Tibial nerve (tissue), 4 donors: Measurements from ENCODE around the gene ATP8A2. TPM values are rescaled to one million over a fixed set of nuclear protein-coding genes. Genes with fewer than 3 reads are reported as not detected.

Experiments
- DNase-seq, 2 donors: peaks; one replicate each; pipeline ENCODE4 v3.0.0-alpha.2; 2019; ENCODE audit warnings: low spot score in 2 of 2
- H3K27ac ChIP-seq, 4 donors: fragments of 200-600 bp; sonication (generic) in 3 of 4; one replicate each; pipeline ENCODE4 v1.5.1; 2017 to 2019; ENCODE audit warnings: mild to moderate bottlenecking in 1 of 4
- H3K27me3 ChIP-seq, 2 donors: fragments of 200-600 bp; sonication (generic) in 1 of 2; one replicate each; pipeline versions ENCODE4 v1.5.1 to v1.6.0; 2017 to 2019
- H3K36me3 ChIP-seq, 3 donors: fragments of 200-600 bp; sonication (generic); one replicate each; pipeline ENCODE4 v1.5.1; 2018 to 2019
- H3K4me1 ChIP-seq, 4 donors: fragments of 200-600 bp; sonication (generic) in 3 of 4; one replicate each; pipeline ENCODE4 v1.5.1; 2017 to 2019
- H3K4me3 ChIP-seq, 4 donors: fragments of 200-600 bp; sonication (generic) in 3 of 4; one replicate each; pipeline ENCODE4 v1.5.1; 2017 to 2019; ENCODE audit warnings: mild to moderate bottlenecking in 1 of 4, moderate library complexity in 1 of 4
- H3K9me3 ChIP-seq, 4 donors: fragments of 200-600 bp; sonication (generic) in 3 of 4; one replicate each; pipeline ENCODE4 v1.5.1; 2017 to 2019
- CTCF ChIP-seq, 5 experiments: fragments of 200-600 bp in 3 of 5; fragments of 450-650 bp in 2 of 5; sonication (generic) in 3 of 5; IDR thresholded peaks; one replicate each; pipeline ENCODE4 v1.5.1; 2016 to 2019; ENCODE audit warnings: antibody characterized with exemption in 5 of 5, mild to moderate bottlenecking in 3 of 5, moderate library complexity in 2 of 5
- EP300 ChIP-seq, 2 donors: sonication (generic); formaldehyde crosslinking; IDR thresholded peaks; one replicate each; pipeline ENCODE4 v1.6.1; 2017; ENCODE audit warnings: antibody characterized with exemption in 2 of 2, mild to moderate bottlenecking in 1 of 2
- POLR2A ChIP-seq, 2 donors: fragments of 450-650 bp; IDR thresholded peaks; one replicate each; pipeline ENCODE4 v1.6.1; 2017; ENCODE audit warnings: antibody characterized with exemption in 2 of 2, mild to moderate bottlenecking in 2 of 2, moderate library complexity in 2 of 2
- WGBS, 2 donors: methylation state at CpG; one replicate each; pipeline ENCODE4 v1.1.5; 2018; 5-methylcytosine and 5-hydroxymethylcytosine counted together
- total RNA-seq, 4 donors: library from RNA; depleted of rRNA; stranded (reverse); fragments of >200 nt; gene quantifications; one replicate each; pipeline ENCODE4 v1.1.0, GENCODE V29; 2016

ATP8A2 gene
- total RNA-seq, 4 donors from 2014 or later: 0.30 to 1.7 (median 0.61) TPM

- 52 to 68% methylated on average over 8 to 9 of the region's 9 CpGs for WGBS, 2 donors
- no peak for DNase-seq
- TF ChIP-seq EP300 (IDR thresholded peaks at IDR 0.05) (no peak), CTCF (IDR thresholded peaks at IDR 0.05) (no peak), POLR2A (IDR thresholded peaks at IDR 0.05) (no peak)
- H3K27ac ChIP-seq: no peak overlapping the region
- H3K4me3 ChIP-seq: peak overlapping the region in 2 of 4 donors; percentile 38 to 46
- peaks cover 0 to 10% (median 0%) of the 10 kb centered on the region in 4 donors for H3K4me1 ChIP-seq
- H3K36me3 ChIP-seq: no peaks in the 10 kb centered on the region
- no peaks in the 10 kb centered on the region for H3K27me3 ChIP-seq
- H3K9me3 ChIP-seq: no peaks in the 10 kb centered on the region
Measured at GRCh38 chr13:26012995-26013394, 641.2 kb downstream of the ATP8A2 start.

GRCh38 chr13:26015271-26016125, 643.7 kb downstream of the ATP8A2 start:
- WGBS, 2 donors: 60 to 61% methylated on average over 10 of the region's 10 CpGs
- no peaks in the 10 kb centered on the region for H3K36me3 ChIP-seq
- H3K4me3 ChIP-seq: no peak overlapping the region
- H3K4me1 ChIP-seq: peaks cover 0 to 10% (median 0%) of the 10 kb centered on the region in 4 donors
- H3K9me3 ChIP-seq: no peaks in the 10 kb centered on the region
- no peak for TF ChIP-seq EP300 (IDR thresholded peaks at IDR 0.05)
- TF ChIP-seq CTCF (IDR thresholded peaks at IDR 0.05): no peak
- no peak for TF ChIP-seq POLR2A (IDR thresholded peaks at IDR 0.05)
- H3K27ac ChIP-seq: no peak overlapping the region
- no peak for DNase-seq
- no peaks in the 10 kb centered on the region for H3K27me3 ChIP-seq

GRCh38 chr13:26016189-26016588, 644.4 kb downstream of the ATP8A2 start:
- TF ChIP-seq POLR2A (IDR thresholded peaks at IDR 0.05) (no peak), CTCF (IDR thresholded peaks at IDR 0.05) (no peak), EP300 (IDR thresholded peaks at IDR 0.05) (no peak)
- no peaks in the 10 kb centered on the region for H3K9me3 ChIP-seq
- 83 to 90% methylated on average over 6 of the region's 6 CpGs for WGBS, 2 donors
- no peak for DNase-seq
- no peak overlapping the region for H3K27ac ChIP-seq
- H3K4me1 ChIP-seq: peaks cover 0 to 10% (median 0%) of the 10 kb centered on the region in 4 donors
- no peaks in the 10 kb centered on the region for H3K36me3 ChIP-seq
- no peak overlapping the region for H3K4me3 ChIP-seq
- no peaks in the 10 kb centered on the region for H3K27me3 ChIP-seq

- Histone ChIP-seq H3K27me3 (no peaks in the 10 kb centered on the region), H3K9me3 (no peaks in the 10 kb centered on the region), H3K4me1 (peaks cover 0 to 10% (median 0%) of the 10 kb centered on the region in 4 donors), H3K27ac (no peak overlapping the region), H3K36me3 (no peaks in the 10 kb centered on the region), H3K4me3 (no peak overlapping the region)
- no peak for DNase-seq
- no peak for TF ChIP-seq EP300 (IDR thresholded peaks at IDR 0.05)
- no peak for TF ChIP-seq POLR2A (IDR thresholded peaks at IDR 0.05)
- no peak for TF ChIP-seq CTCF (IDR thresholded peaks at IDR 0.05)
- WGBS, 2 donors: 41 to 49% methylated on average over 8 to 9 of the region's 9 CpGs
Measured at GRCh38 chr13:26017196-26017921, 645.6 kb downstream of the ATP8A2 start.
